Sigmoid colon (tissue), 4 donors: Measurements from ENCODE around the gene RGS21.

Experiments
- POLR2A ChIP-seq, 2 donors: fragments of 450-650 bp; IDR thresholded peaks; one replicate each; pipeline ENCODE4 v1.6.1; 2016; ENCODE audit warnings: antibody characterized with exemption in 2 of 2, mild to moderate bottlenecking in 2 of 2, moderate library complexity in 2 of 2
- POLR2AphosphoS5 ChIP-seq, 4 donors: sonication (generic); formaldehyde crosslinking; IDR thresholded peaks; one replicate each; pipeline ENCODE4 v1.6.1; 2017; ENCODE audit warnings: antibody characterized with exemption in 4 of 4
- TF ChIP-seq, protein P1 (sequence below), 4 experiments: fragments of 450-650 bp in 3 of 4; fragments of 200-600 bp in 1 of 4; IDR thresholded peaks; one replicate each; pipeline ENCODE4 v1.5.1; 2016 to 2019; ENCODE audit warnings: antibody characterized with exemption in 4 of 4, mild to moderate bottlenecking in 3 of 4, moderate library complexity in 2 of 4

DNA sequence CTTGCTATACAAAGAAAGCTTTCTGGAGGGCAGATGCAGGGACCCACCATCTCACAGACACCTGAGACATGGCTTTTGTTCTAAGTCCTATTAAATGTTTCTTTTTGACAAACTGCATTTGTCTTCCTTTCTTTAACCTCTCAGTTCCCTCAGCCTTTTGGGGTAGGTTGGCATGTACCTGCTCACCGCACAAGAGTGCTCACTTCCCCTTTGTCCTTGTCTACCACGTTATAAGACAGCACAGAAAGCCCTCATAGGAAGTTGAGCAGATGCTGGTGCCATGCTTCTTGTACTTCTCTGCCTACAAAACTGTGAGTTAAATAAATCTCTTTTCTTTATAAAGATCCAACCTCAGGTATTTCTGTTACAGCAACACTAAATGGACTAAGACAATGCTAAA, 31.9 kb upstream of the RGS21 start:
- TF ChIP-seq POLR2A (IDR thresholded peaks at IDR 0.05) (no peak), POLR2AphosphoS5 (IDR thresholded peaks at IDR 0.05) (no peak)
- TF ChIP-seq, protein P1, sequence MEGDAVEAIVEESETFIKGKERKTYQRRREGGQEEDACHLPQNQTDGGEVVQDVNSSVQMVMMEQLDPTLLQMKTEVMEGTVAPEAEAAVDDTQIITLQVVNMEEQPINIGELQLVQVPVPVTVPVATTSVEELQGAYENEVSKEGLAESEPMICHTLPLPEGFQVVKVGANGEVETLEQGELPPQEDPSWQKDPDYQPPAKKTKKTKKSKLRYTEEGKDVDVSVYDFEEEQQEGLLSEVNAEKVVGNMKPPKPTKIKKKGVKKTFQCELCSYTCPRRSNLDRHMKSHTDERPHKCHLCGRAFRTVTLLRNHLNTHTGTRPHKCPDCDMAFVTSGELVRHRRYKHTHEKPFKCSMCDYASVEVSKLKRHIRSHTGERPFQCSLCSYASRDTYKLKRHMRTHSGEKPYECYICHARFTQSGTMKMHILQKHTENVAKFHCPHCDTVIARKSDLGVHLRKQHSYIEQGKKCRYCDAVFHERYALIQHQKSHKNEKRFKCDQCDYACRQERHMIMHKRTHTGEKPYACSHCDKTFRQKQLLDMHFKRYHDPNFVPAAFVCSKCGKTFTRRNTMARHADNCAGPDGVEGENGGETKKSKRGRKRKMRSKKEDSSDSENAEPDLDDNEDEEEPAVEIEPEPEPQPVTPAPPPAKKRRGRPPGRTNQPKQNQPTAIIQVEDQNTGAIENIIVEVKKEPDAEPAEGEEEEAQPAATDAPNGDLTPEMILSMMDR (IDR thresholded peaks at IDR 0.05): no peak
